B cell (primary cell): ENCODE measurements around the gene DUS4L. TPM values are rescaled to one million over a fixed set of nuclear protein-coding genes. Genes with fewer than 3 reads are reported as not detected.

Experiments
- ATAC-seq: fragments of 200-7000 bp; cut with Tn5 transposase; one replicate; pipeline ENCODE4 v1.10.0; 2021; ENCODE audit warnings: low read depth, mild to moderate bottlenecking, moderate number of reproducible peaks, moderate library complexity
- CTCF ChIA-PET: fragments of 350-600 bp; sonication (Branson Sonifier 250); formaldehyde crosslinking; loops from one replicate; lab custom pipeline; 2021; ENCODE audit warnings: antibody characterized with exemption, inconsistent platforms; lab: Charles Lee
- POLR2A ChIA-PET: fragments of 350-600 bp; sonication (Branson Sonifier 250); formaldehyde crosslinking; loops from one replicate; lab custom pipeline; 2021; ENCODE audit warnings: antibody characterized with exemption; lab: Charles Lee
- DNase-seq: peaks from one replicate; pipeline ENCODE4 v3.0.0; 2013
- H2AFZ ChIP-seq: 2 replicates; pipeline ENCODE4 v1.6.1; 2012; ENCODE audit warnings: mild to moderate bottlenecking, low read depth, low read length; ENCODE audit not compliant: insufficient read depth, poor library complexity, severe bottlenecking
- H3K27ac ChIP-seq, 2 donors: 1 replicate in 1 of 2; 2 replicates in 1 of 2; pipeline ENCODE4 v1.5.1; 2012 to 2013; ENCODE audit warnings: low read length in 2 of 2, mild to moderate bottlenecking in 2 of 2, moderate library complexity in 1 of 2
- H3K27me3 ChIP-seq, 4 experiments: fragments of 200-600 bp in 1 of 4; sonication (generic) in 1 of 4; replicated peaks in 1 of 4; 1 replicate in 2 of 4; 2 replicates in 2 of 4; pipeline versions ENCODE4 v1.6.1 to v1.7.0; 2013 to 2016; ENCODE audit warnings: low read length in 3 of 4, mild to moderate bottlenecking in 2 of 4, mixed read lengths in 1 of 4, moderate library complexity in 1 of 4; ENCODE audit not compliant: insufficient read depth in 4 of 4, control insufficient read depth in 3 of 4; ENCODE audit errors: control extremely low read depth in 1 of 4
- H3K36me3 ChIP-seq, 2 experiments: replicated peaks in 1 of 2; 1 replicate in 1 of 2; 2 replicates in 1 of 2; pipeline versions ENCODE4 v1.6.1 to v1.7.1; 2013; ENCODE audit warnings: low read length in 1 of 2; ENCODE audit not compliant: insufficient read depth in 2 of 2, control insufficient read depth in 1 of 2; ENCODE audit errors: control extremely low read depth in 1 of 2, extremely low read depth in 1 of 2
- H3K4me1 ChIP-seq, 2 donors: fragments of 200-600 bp in 1 of 2; sonication (generic) in 1 of 2; 1 replicate in 1 of 2; 2 replicates in 1 of 2; pipeline versions ENCODE4 v1.5.1 to v1.6.1; 2013 to 2017; ENCODE audit warnings: low read length in 2 of 2; ENCODE audit not compliant: control insufficient read depth in 2 of 2, insufficient read depth in 2 of 2
- H3K4me2 ChIP-seq: replicated peaks from 2 replicates; pipeline ENCODE3; 2012; ENCODE audit warnings: mild to moderate bottlenecking, low read depth, low read length; ENCODE audit not compliant: poor library complexity, severe bottlenecking
- H3K4me3 ChIP-seq, 5 experiments: fragments of 200-600 bp in 1 of 5; sonication (generic) in 1 of 5; 1 replicate in 3 of 5; 2 replicates in 2 of 5; pipeline versions ENCODE4 v1.5.1 to v1.7.0; 2011 to 2016; ENCODE audit warnings: low read length in 4 of 5, mild to moderate bottlenecking in 4 of 5, low read depth in 2 of 5, control low read depth in 1 of 5, moderate library complexity in 1 of 5; ENCODE audit not compliant: insufficient read depth in 1 of 5; ENCODE audit errors: control extremely low read depth in 1 of 5, extremely low read depth in 1 of 5
- H3K79me2 ChIP-seq: fragments of 200-600 bp; sonication (generic); one replicate; pipeline ENCODE4 v1.6.0; 2016; ENCODE audit warnings: low read length; ENCODE audit not compliant: control insufficient read depth, insufficient read depth
- H3K9ac ChIP-seq: fragments of 200-600 bp; sonication (generic); 2 replicates; pipeline ENCODE4 v1.6.1; 2017; ENCODE audit warnings: mild to moderate bottlenecking, low read length, moderate library complexity
- H3K9me3 ChIP-seq, 3 donors: one replicate each; pipeline versions ENCODE4 v1.6.1 to v1.7.1; 2013; ENCODE audit warnings: low read length in 2 of 3; ENCODE audit not compliant: control insufficient read depth in 2 of 3, insufficient read depth in 1 of 3; ENCODE audit errors: control extremely low read depth in 1 of 3
- H4K20me1 ChIP-seq: 2 replicates; pipeline ENCODE4 v1.6.0; 2012; ENCODE audit warnings: mild to moderate bottlenecking, low read length; ENCODE audit not compliant: insufficient read depth, control insufficient read depth, poor library complexity, severe bottlenecking
- H3K27ac Mint-ChIP-seq: one replicate; pipeline ENCODE4 v1.8.0; 2021; ENCODE audit warnings: mixed read lengths
- H3K27me3 Mint-ChIP-seq: one replicate; pipeline ENCODE4 v1.8.0; 2021; ENCODE audit warnings: mixed read lengths
- H3K4me1 Mint-ChIP-seq: one replicate; pipeline ENCODE4 v1.8.0; 2021; ENCODE audit warnings: mixed read lengths
- H3K4me3 Mint-ChIP-seq: one replicate; pipeline ENCODE4 v1.8.0; 2021; ENCODE audit warnings: mixed read lengths
- H3K9me3 Mint-ChIP-seq: one replicate; pipeline ENCODE4 v1.8.0; 2022; ENCODE audit warnings: mixed read lengths; ENCODE audit not compliant: insufficient read depth
- EZH2 ChIP-seq: IDR thresholded peaks from 2 replicates; pipeline ENCODE4 v1.6.1; 2012; ENCODE audit warnings: borderline replicate concordance, low read depth, mild to moderate bottlenecking, moderate library complexity, low read length; ENCODE audit not compliant: insufficient read depth, poor library complexity, severe bottlenecking
- WGBS: methylation state at CpG from one replicate; pipeline ENCODE4 v1.1.5; 2013; ENCODE audit warnings: missing lambda C conversion rate; ENCODE audit not compliant: insufficient coverage; 5-methylcytosine and 5-hydroxymethylcytosine counted together
- intact Hi-C: fragments of 100-400 bp; cut with micrococcal nuclease; formaldehyde crosslinking; loops from one replicate; pipeline ENCODE4 v1.10.0; 2022
- polyA plus RNA-seq: library from polyadenylated mRNA; depleted of rRNA; stranded (reverse); fragments of >200 nt; gene quantifications from 2 replicates; pipeline ENCODE4 v1.2.3, GENCODE V29; 2012
- total RNA-seq, 2 donors: library from RNA; stranded (reverse); fragments of 120-200 nt in 1 of 2; gene quantifications; 1 replicate in 1 of 2; 2 replicates in 1 of 2; pipeline versions ENCODE4 v1.2.3 to v1.2.4, GENCODE V29; 2013 to 2022
- TF ChIP-seq, protein P1 (sequence below): fragments of 200-600 bp; IDR thresholded peaks from one replicate; pipeline ENCODE4 v1.8.0; 2022; ENCODE audit warnings: antibody characterized with exemption, mild to moderate bottlenecking

Gene DUS4L
- total and polyA plus RNA-seq, 2 donors (not counting 1 experiment from before 2014, with no cell fraction given), result 4.1 to 18.7 TPM

DNA sequence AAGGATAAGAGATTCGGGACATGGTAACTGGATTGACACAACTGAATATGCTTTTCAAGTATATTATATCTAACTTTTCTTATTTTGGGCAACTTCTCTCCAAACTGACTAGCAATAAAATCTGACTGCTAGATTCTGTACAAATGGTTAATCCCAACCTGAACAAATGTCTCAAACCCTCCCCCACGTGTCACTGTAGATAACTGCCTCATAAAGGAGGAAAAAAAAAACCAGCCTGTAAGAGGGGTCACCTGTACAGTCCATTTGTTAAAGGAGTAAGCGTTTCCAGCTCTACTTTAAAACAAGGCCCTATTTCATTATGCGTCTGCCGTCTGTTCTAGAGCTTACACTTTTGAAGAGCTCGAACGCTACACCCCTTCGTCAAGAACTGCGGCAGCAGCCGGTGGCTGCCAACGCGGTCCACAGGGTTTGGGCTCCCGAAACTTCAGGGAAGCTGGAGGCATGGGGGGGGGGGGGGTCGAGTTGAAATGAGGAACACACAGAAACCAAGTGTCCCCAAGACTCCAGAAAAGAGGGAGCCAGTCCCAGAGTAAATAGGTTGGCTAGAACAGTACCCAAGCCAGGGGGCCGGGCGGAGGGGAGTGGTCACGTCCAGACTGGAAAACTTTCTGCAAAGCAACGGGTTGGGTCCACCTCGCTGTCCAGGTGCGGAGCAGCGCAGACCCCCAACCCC is 543 bp upstream of the DUS4L start:
- Histone ChIP-seq H3K4me3 (peak overlapping the region; percentile 86 to 98 (median 93)), H3K4me2 (peak overlapping the region; percentile 93), H3K36me3 (no peaks in the 10 kb centered on the region), H3K79me2 (peaks cover 68% of the 10 kb centered on the region), H3K27ac (peak overlapping the region; percentile 88 to 94), H3K9ac (peak overlapping the region; percentile 98), H3K4me1 (peaks cover 18 to 23% of the 10 kb centered on the region in 2 donors), H4K20me1 (no peaks in the 10 kb centered on the region), H3K9me3 (no peaks in the 10 kb centered on the region), H2AFZ (peak overlapping the region; percentile 99), H3K27me3 (no peaks in the 10 kb centered on the region)
- CTCF ChIA-PET, result interaction anchor here (0.7 to 2.6 kb wide), 7 partner anchors 12 to 180 kb away, joined by 3 to 17 read pairs (median 4); partner anchors contain the start of genes CBLL1 and SLC26A4
- H3K9me3 Mint-ChIP-seq, result no peaks in the 10 kb centered on the region
- peak overlapping the region; percentile 94 for H3K27ac Mint-ChIP-seq
- WGBS, result under 1% methylated on average over 18 of the region's 21 CpGs
- POLR2A ChIA-PET, result interaction anchor here (0.6 to 1.2 kb wide), 8 partner anchors 15 to 395 kb away, joined by 3 to 9 read pairs (median 6); partner anchors contain the start of gene HBP1
- intact Hi-C loops, result loop anchor here (1.0 to 10.0 kb wide), 5 partner anchors 98 to 1009 kb away; partner anchors contain the start of genes DLD and HBP1
- peak; percentile 50 for ATAC-seq
- peak overlapping the region; percentile 88 for H3K4me3 Mint-ChIP-seq
- H3K4me1 Mint-ChIP-seq, result peaks cover 50% of the 10 kb centered on the region
- DNase-seq, result no peak
- no peaks in the 10 kb centered on the region for H3K27me3 Mint-ChIP-seq
- no peak for TF ChIP-seq EZH2
- TF ChIP-seq, protein P1, sequence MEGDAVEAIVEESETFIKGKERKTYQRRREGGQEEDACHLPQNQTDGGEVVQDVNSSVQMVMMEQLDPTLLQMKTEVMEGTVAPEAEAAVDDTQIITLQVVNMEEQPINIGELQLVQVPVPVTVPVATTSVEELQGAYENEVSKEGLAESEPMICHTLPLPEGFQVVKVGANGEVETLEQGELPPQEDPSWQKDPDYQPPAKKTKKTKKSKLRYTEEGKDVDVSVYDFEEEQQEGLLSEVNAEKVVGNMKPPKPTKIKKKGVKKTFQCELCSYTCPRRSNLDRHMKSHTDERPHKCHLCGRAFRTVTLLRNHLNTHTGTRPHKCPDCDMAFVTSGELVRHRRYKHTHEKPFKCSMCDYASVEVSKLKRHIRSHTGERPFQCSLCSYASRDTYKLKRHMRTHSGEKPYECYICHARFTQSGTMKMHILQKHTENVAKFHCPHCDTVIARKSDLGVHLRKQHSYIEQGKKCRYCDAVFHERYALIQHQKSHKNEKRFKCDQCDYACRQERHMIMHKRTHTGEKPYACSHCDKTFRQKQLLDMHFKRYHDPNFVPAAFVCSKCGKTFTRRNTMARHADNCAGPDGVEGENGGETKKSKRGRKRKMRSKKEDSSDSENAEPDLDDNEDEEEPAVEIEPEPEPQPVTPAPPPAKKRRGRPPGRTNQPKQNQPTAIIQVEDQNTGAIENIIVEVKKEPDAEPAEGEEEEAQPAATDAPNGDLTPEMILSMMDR, result no peak
